HG03139 (cell line): Measurements from ENCODE around the gene MOB3B.
"Not testable (repeated sequence)": the region's sequence is repeated elsewhere in the genome, so short reads cannot be mapped to it uniquely, and the experiment has no call there.

Experiments
- ATAC-seq: cut with Tn5 transposase; IDR thresholded peaks from one replicate; pipeline ENCODE4 v1.9.1; 2021; ENCODE audit not compliant: unreplicated experiment

The MOB3B gene

GRCh38 chr9:27482709-27483108 lies 46.9 kb downstream of the MOB3B start:
- ATAC-seq: no peak

GRCh38 chr9:27478322-27478721 lies 51.3 kb downstream of the MOB3B start:
- no peak for ATAC-seq

- ATAC-seq: no peak
Observed at GRCh38 chr9:27476870-27477515, 52.6 kb downstream of the MOB3B start.

GRCh38 chr9:27475057-27475595 lies 54.5 kb downstream of the MOB3B start:
- no peak for ATAC-seq

- no peak for ATAC-seq
Observed at GRCh38 chr9:27474305-27474704, 55.3 kb downstream of the MOB3B start.

GRCh38 chr9:27473111-27473529 lies 56.5 kb downstream of the MOB3B start:
- no peak for ATAC-seq

GRCh38 chr9:27472195-27472594 lies 57.4 kb downstream of the MOB3B start:
- no peak for ATAC-seq

- ATAC-seq: no peak
Observed at GRCh38 chr9:27471789-27472188, 57.8 kb downstream of the MOB3B start.

- ATAC-seq: no peak
Observed at GRCh38 chr9:27471366-27471765, 58.2 kb downstream of the MOB3B start.

- ATAC-seq: no peak
Observed at GRCh38 chr9:27470291-27470856, 59.2 kb downstream of the MOB3B start.

GRCh38 chr9:27469550-27469949 lies 60.1 kb downstream of the MOB3B start:
- no peak for ATAC-seq

- ATAC-seq: peak; percentile 61
Observed at GRCh38 chr9:27468462-27469110, 61.0 kb downstream of the MOB3B start.

- no peak for ATAC-seq
Observed at GRCh38 chr9:27468000-27468399, 61.6 kb downstream of the MOB3B start.

- no peak for ATAC-seq
Observed at GRCh38 chr9:27467486-27467885, 62.1 kb downstream of the MOB3B start.

- ATAC-seq: not testable (repeated sequence)
Observed at GRCh38 chr9:27466516-27466915, 63.1 kb downstream of the MOB3B start.

GRCh38 chr9:27464950-27465349 lies 64.7 kb downstream of the MOB3B start:
- not testable (repeated sequence) for ATAC-seq

- ATAC-seq: no peak
Observed at GRCh38 chr9:27462846-27463245, 66.8 kb downstream of the MOB3B start.

- ATAC-seq: no peak
Observed at GRCh38 chr9:27462434-27462833, 67.2 kb downstream of the MOB3B start.

GRCh38 chr9:27460226-27461023 lies 69.2 kb downstream of the MOB3B start:
- ATAC-seq: peak; percentile 89

GRCh38 chr9:27457445-27457844 lies 72.2 kb downstream of the MOB3B start:
- no peak for ATAC-seq

GRCh38 chr9:27453860-27454553 lies 75.6 kb downstream of the MOB3B start:
- no peak for ATAC-seq
